ENCODE results near the gene OCEL1.
"Not testable (repeated sequence)": the region's sequence is repeated elsewhere in the genome, so short reads cannot be mapped to it uniquely, and the experiment has no call there.

Gene OCEL1

DNA sequence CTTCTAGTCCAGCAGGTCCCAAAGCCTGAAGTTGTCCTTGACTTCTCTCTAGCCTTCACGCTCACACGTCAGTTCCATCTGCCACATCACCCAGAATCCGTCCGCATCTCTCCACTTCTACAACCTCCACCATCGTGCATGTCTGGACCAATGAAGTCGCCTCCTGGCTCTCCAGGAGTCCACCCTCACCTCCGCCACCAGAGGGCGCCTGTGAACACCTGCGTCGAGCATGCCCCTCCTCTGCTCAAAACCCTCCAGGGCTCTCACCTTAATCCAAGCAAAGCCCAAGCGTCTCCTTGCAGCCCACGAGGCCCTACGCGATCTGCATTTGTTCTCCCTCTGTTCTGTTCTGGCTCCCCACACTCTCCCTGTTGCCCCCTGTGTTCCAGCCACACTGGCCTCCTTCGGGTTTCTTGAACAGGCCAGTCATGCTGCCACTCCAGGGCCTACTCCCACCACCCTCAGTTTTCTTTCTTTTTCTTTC is 34.9 kb downstream of the OCEL1 start:
- in situ Hi-C loops (cut with HindIII; ENCODE audit: low sequenced_read_pairs): no loop called here

- in situ Hi-C loops (cut with HindIII; ENCODE audit: low sequenced_read_pairs): no loop called here
Observed at GRCh38 chr19:17262557-17262956, 36.5 kb downstream of the OCEL1 start.

DNA sequence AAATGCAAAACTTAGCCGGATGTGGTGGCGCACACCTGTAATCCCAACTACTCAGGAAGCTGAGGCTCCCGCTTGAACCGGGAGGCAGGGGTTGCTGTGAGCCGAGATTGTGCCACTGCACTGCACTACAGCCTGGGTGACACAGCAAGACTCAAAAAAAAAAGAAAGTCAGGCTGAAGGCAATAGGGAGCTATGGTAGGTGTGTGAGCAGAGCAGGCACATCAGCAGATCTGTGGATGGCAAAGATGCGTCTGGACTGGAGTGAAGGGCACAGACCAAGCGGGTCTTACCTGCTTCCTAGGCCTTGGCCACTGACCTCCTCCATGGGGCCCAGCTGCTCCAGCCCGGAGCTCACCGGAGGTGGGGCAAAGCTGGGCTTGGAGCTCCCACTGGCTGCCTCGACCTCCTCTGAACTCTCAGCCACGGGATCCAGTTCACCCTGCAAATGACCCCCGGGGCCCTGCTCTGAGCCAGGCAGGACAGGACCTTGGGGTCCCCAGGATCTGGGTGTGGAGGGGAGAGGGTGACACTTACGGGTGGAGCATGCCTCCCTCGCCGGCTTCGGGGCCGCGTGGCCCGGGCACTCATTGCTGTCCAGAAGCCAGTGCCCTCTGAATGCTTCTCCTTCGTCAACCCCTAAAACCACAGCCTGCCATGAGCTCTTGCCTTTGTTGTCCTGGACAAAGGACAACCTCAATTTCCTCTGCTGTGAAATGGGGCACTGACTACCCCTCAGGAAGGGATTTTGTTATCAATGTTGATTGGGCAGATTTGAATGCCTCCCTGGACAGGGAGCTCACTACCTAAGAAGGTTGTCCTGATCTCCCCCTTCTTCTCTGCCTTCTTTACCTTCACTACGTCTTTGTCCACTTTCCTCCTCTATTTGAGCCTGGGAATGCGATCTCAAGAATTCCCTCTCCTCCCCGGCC is 38.0 kb downstream of the OCEL1 start:
- in situ Hi-C loops (cut with HindIII; ENCODE audit: low sequenced_read_pairs): no loop called here

GRCh38 chr19:17264641-17264979 is 38.6 kb downstream of the OCEL1 start, which contains the start of gene USHBP1:
USHBP1 (minus strand) TSS chr19:17264745; CDS start chr19:17264299, 446 bp downstream.
- in situ Hi-C loops (cut with HindIII; ENCODE audit: low sequenced_read_pairs): no loop called here

- in situ Hi-C loops (cut with HindIII; ENCODE audit: low sequenced_read_pairs): no loop called here
Observed at GRCh38 chr19:17266026-17266425, 40.0 kb downstream of the OCEL1 start.

DNA sequence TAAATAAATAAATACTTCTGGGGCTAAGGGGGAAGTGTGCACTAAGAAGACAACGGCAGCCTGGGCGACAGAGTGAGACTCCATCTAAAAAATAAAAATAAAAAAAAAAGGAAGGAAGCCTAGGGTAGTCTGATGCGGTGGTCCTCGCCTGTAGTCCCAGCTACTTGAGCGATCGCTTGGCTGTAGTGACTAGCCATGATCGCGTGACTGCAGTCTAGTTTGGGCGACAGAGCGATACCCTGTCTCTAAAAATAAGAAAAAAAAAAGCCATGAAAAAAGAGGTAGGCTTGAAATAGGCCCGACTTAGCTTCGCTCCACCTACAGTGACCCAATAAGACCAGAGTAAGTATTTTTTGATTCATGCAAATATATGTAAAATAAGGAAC is 40.6 kb downstream of the OCEL1 start:
- in situ Hi-C loops (cut with HindIII; ENCODE audit: low sequenced_read_pairs): no loop called here

DNA sequence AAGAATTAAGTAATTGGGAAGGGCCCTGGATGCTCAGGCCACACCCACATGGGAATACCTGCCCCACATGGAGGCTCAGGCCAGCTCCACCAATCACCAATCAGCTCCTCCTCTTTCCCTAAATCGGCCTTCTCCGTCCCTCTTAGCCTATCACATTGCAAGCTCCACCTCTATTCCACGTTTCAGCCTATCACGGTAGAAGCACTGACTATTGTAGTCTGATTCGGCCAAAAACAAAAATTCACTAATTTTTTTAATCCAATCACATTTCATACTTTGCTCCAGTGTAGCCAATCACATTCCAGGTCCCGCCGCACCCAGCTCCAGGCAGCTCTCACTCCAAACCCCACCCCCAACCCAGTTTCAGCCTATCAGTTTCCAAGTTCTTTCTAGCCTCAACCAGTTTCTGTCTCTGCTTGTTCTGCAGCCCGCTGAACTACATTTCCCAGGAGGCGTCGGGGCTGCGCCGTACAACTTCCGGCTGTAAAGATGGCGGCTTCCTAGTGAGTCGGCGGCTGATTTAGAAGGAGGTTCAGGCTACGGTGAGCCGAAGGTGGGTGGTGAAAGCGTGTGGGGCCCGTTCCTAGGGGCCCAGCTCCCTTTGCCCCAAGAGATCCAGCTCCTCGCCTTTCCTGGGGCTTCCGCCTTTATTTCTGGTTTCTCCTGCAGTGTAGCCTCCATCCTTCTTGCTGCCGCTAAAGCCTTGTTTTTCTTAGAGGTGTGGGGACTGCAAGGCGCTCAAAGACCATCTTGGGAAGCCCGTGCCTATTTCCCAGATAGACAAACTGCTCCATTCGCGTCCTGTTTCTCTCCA is 41.2 kb downstream of the OCEL1 start, which contains the start of gene BABAM1:
BABAM1 (plus strand) TSS at position 469 of the 814 bp plus-strand sequence. CDS start 1,364 bp downstream, outside the sequence.
- in situ Hi-C loops (cut with HindIII; ENCODE audit: low sequenced_read_pairs): no loop called here

DNA sequence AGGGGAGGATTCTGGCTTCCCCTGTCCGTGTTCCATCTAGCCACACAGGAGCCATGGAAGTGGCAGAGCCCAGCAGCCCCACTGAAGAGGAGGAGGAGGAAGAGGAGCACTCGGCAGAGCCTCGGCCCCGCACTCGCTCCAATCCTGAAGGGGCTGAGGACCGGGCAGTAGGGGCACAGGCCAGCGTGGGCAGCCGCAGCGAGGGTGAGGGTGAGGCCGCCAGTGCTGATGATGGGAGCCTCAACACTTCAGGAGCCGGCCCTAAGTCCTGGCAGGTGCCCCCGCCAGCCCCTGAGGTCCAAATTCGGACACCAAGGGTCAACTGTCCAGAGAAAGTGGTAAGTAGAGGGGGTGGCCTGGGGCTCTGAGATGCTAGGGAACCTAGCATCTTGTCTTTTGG is 42.7 kb downstream of the OCEL1 start:
- in situ Hi-C loops (cut with HindIII; ENCODE audit: low sequenced_read_pairs): no loop called here

- in situ Hi-C loops (cut with HindIII; ENCODE audit: low sequenced_read_pairs): not testable (repeated sequence)
Observed at GRCh38 chr19:17274892-17275291, 48.9 kb downstream of the OCEL1 start.

- in situ Hi-C loops (cut with HindIII; ENCODE audit: low sequenced_read_pairs): no loop called here
Observed at GRCh38 chr19:17275441-17276175, 49.6 kb downstream of the OCEL1 start.
